HCT116 (cell line): Measurements from ENCODE around the gene FMN1.

Experiments
- CBX3 ChIP-seq: IDR thresholded peaks from 2 replicates; pipeline ENCODE4 v1.6.1; 2012; ENCODE audit warnings: low read depth
- POLR2AphosphoS5 ChIP-seq: IDR thresholded peaks from 2 replicates; pipeline ENCODE4 v1.6.1; 2011; ENCODE audit warnings: mild to moderate bottlenecking, low read depth, low read length, moderate library complexity
- TF ChIP-seq, protein P1 (sequence below), 3 experiments: fragments of 200-600 bp in 1 of 3; sonication (generic) in 1 of 3; IDR thresholded peaks in 2 of 3; conservative IDR thresholded peaks in 1 of 3; 2 replicates each; pipeline ENCODE4 v1.5.1; 2012 to 2017; ENCODE audit warnings: low read depth in 2 of 3, low read length in 2 of 3, antibody characterized with exemption in 1 of 3, borderline replicate concordance in 1 of 3, control low read depth in 1 of 3, mild to moderate bottlenecking in 1 of 3, mixed read lengths in 1 of 3, mixed run types in 1 of 3, moderate library complexity in 1 of 3; ENCODE audit not compliant: insufficient read depth in 1 of 3

DNA sequence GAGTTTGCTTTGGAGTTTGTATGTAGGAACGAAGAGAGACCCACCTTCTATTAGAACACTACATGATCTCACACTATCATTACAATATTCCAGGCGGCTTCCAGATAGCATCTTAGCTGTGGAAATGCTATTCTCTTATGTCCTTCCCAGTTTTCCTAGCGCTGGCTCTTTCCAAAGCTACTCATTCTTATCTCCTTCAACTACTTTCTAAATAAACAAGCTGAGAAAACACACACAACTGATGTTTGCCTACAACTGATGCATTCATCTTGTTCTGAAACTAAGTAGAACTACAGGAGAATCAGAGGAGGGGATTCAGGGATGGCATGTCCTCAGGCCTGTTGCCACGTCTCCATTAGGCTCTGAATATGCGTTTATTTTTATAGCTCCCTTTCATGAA lies 367.8 kb downstream of the FMN1 start:
- no peak for TF ChIP-seq CBX3
- TF ChIP-seq, protein P1, sequence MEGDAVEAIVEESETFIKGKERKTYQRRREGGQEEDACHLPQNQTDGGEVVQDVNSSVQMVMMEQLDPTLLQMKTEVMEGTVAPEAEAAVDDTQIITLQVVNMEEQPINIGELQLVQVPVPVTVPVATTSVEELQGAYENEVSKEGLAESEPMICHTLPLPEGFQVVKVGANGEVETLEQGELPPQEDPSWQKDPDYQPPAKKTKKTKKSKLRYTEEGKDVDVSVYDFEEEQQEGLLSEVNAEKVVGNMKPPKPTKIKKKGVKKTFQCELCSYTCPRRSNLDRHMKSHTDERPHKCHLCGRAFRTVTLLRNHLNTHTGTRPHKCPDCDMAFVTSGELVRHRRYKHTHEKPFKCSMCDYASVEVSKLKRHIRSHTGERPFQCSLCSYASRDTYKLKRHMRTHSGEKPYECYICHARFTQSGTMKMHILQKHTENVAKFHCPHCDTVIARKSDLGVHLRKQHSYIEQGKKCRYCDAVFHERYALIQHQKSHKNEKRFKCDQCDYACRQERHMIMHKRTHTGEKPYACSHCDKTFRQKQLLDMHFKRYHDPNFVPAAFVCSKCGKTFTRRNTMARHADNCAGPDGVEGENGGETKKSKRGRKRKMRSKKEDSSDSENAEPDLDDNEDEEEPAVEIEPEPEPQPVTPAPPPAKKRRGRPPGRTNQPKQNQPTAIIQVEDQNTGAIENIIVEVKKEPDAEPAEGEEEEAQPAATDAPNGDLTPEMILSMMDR (IDR thresholded peaks at IDR 0.05 in 2 of 3, conservative IDR thresholded peaks at IDR 0.05 in 1 of 3; ENCODE audit: borderline replicate concordance in 1 of 3, insufficient read depth in 1 of 3, low read depth in 2 of 3, low read length in 2 of 3) = no peak
- TF ChIP-seq POLR2AphosphoS5 = no peak
